ENCODE measurements around the gene RNF220. TPM values are rescaled to one million over a fixed set of nuclear protein-coding genes. Genes with fewer than 3 reads are reported as not detected.

RNF220 gene
- polyA plus RNA-seq, 1 of the 3 experiments (the other 2 are of a cell fraction) = 83.7 TPM

GRCh38 chr1:44606701-44607281, 201.7 kb downstream of the RNF220 start (continued):
- TF ChIP-seq TAF1 (IDR thresholded peaks at IDR 0.05; ENCODE audit: borderline replicate concordance, low read depth, low read length) (no peak), MEF2A (IDR thresholded peaks at IDR 0.05; ENCODE audit: borderline replicate concordance, low read depth) (no peak), GABPA (IDR thresholded peaks at IDR 0.05; ENCODE audit: low read depth) (no peak), RXRA (IDR thresholded peaks at IDR 0.05; ENCODE audit: borderline replicate concordance, low read depth) (no peak), POLR2AphosphoS5 (IDR thresholded peaks at IDR 0.05; ENCODE audit: low read depth, low read length) (no peak), FOXJ3 (CRISPR knock-in tag; IDR thresholded peaks at IDR 0.05) (no peak), CHD2 (IDR thresholded peaks at IDR 0.05; ENCODE audit: low read length, partially characterized antibody) (no peak), ELF1 (IDR thresholded peaks at IDR 0.05) (no peak), GATA2 (CRISPR knock-in tag; IDR thresholded peaks at IDR 0.05) (no peak)

- H3K9ac ChIP-seq = no peak overlapping the region
- no peak overlapping the region for H2AFZ ChIP-seq (ENCODE audit: low read depth)
- TF ChIP-seq ELF1 (IDR thresholded peaks at IDR 0.05) (no peak), FOSL2 (IDR thresholded peaks at IDR 0.05; ENCODE audit: borderline replicate concordance, low read depth) (no peak), REST (IDR thresholded peaks at IDR 0.05; ENCODE audit: low read depth, low read length) (no peak)
- TF ChIP-seq, protein P1, sequence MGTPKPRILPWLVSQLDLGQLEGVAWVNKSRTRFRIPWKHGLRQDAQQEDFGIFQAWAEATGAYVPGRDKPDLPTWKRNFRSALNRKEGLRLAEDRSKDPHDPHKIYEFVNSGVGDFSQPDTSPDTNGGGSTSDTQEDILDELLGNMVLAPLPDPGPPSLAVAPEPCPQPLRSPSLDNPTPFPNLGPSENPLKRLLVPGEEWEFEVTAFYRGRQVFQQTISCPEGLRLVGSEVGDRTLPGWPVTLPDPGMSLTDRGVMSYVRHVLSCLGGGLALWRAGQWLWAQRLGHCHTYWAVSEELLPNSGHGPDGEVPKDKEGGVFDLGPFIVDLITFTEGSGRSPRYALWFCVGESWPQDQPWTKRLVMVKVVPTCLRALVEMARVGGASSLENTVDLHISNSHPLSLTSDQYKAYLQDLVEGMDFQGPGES (IDR thresholded peaks at IDR 0.05; ENCODE audit: low read depth, low read length) = no peak
- TF ChIP-seq, protein P2, sequence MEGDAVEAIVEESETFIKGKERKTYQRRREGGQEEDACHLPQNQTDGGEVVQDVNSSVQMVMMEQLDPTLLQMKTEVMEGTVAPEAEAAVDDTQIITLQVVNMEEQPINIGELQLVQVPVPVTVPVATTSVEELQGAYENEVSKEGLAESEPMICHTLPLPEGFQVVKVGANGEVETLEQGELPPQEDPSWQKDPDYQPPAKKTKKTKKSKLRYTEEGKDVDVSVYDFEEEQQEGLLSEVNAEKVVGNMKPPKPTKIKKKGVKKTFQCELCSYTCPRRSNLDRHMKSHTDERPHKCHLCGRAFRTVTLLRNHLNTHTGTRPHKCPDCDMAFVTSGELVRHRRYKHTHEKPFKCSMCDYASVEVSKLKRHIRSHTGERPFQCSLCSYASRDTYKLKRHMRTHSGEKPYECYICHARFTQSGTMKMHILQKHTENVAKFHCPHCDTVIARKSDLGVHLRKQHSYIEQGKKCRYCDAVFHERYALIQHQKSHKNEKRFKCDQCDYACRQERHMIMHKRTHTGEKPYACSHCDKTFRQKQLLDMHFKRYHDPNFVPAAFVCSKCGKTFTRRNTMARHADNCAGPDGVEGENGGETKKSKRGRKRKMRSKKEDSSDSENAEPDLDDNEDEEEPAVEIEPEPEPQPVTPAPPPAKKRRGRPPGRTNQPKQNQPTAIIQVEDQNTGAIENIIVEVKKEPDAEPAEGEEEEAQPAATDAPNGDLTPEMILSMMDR (IDR thresholded peaks at IDR 0.05) = peak; percentile 37; the same call in 1 of the 2 replicates
- H3K36me3 ChIP-seq (replicated peaks in 1 of 2; ENCODE audit: control insufficient read depth in 1 of 2, insufficient read depth in 2 of 2, low read length in 1 of 2) = no peaks in the 10 kb centered on the region
- peaks cover 3% of the 10 kb centered on the region; the same call in 1 of the 2 replicates for H3K27me3 ChIP-seq (ENCODE audit: insufficient read depth)
- ChIA-PET CTCF (interaction anchor here (0.7 to 6.9 kb wide), 19 partner anchors 9 to 72 kb away, joined by 3 to 150 read pairs (median 5); partner anchors contain the start of genes ARMH1 and TMEM53), POLR2A (no interaction called here)
- H3K9me2 ChIP-seq = no peaks in the 10 kb centered on the region
- H3K27ac ChIP-seq (ENCODE audit: low read depth in 2 of 2, low read length in 1 of 2) = no peak overlapping the region
- no peak for DNase-seq
- no peaks in the 10 kb centered on the region for H4K20me1 ChIP-seq (ENCODE audit: insufficient read depth)
- peaks cover 0 to 15% of the 10 kb centered on the region in 2 experiments; a peak in 2 of 4 replicates for H3K4me1 ChIP-seq (ENCODE audit: control insufficient read depth in 1 of 2, insufficient read depth in 2 of 2, low read depth in 1 of 2, low read length in 1 of 2)
- H3F3A ChIP-seq (replicated peaks; ENCODE audit: insufficient read depth) = no peaks in the 10 kb centered on the region
- no peak overlapping the region for H3K4me3 ChIP-seq (ENCODE audit: low read depth in 2 of 2, low read length in 1 of 2)
- no peaks in the 10 kb centered on the region for H3K9me3 ChIP-seq
- H3K4me2 ChIP-seq = no peak overlapping the region
- no peaks in the 10 kb centered on the region for H3K79me2 ChIP-seq (ENCODE audit: insufficient read depth)
- WGBS (ENCODE audit: low lambda C conversion rate) = 49% methylated on average over 6 of the region's 6 CpGs
These were observed 203.1 kb downstream of the RNF220 start for GRCh38 chr1:44608141-44608540.

All from SK-N-SH (cell line).